Measurements from ENCODE around the gene ARHGEF39. TPM values are rescaled to one million over a fixed set of nuclear protein-coding genes. Genes with fewer than 3 reads are reported as not detected.
A peak's percentile ranks its signal among the peaks of the same experiment; 100 is the strongest.

The ARHGEF39 gene
- total RNA-seq, 4 donors from 2014 or later = 0.52 to 2.2 (median 0.81) TPM

DNA sequence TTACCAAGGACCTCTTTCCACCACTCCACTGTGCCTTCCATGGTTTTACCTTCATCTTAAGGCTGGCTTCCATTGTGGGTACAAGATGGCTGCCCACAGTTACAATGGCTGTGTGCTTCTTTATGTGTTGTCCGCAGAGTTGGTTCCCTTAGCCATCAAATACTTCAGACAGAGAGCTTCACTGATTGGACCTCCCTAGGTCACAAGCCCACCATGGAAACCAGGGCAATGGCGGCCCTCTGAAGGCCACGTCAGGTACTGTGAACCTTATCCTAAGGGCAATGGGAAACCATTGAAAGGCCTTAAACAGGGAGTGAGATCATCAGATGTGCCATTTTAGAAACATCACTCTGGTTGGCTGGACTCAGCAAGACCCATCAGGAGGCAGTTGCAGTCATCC lies 2.9 kb upstream of the ARHGEF39 start:
- WGBS, 2 donors (ENCODE audit: low coverage in 1 of 2) = 100% methylated on average over 1 of the region's 3 CpGs; no CpG with 5 or more reads in 1 of the 2 donors
- H3K27ac ChIP-seq = no peak overlapping the region
- no peak overlapping the region for H3K4me3 ChIP-seq
- H3K4me1 ChIP-seq = peaks cover 0 to 38% (median 9%) of the 10 kb centered on the region in 3 donors
- no peaks in the 10 kb centered on the region for H3K27me3 ChIP-seq
- ATAC-seq = no peak
- no peaks in the 10 kb centered on the region for H3K36me3 ChIP-seq
- no peak for TF ChIP-seq POLR2AphosphoS5 (IDR thresholded peaks at IDR 0.05)
- H3K9me3 ChIP-seq = no peaks in the 10 kb centered on the region

GRCh38 chr9:35666549-35666948 lies 1.6 kb upstream of the ARHGEF39 start:
- no peak for ATAC-seq
- Histone ChIP-seq H3K4me1 (peaks cover 0 to 48% (median 15%) of the 10 kb centered on the region in 3 donors), H3K27me3 (no peaks in the 10 kb centered on the region), H3K9me3 (no peaks in the 10 kb centered on the region), H3K4me3 (no peak overlapping the region), H3K36me3 (no peaks in the 10 kb centered on the region), H3K27ac (peak overlapping the region in 2 of 4 donors; percentile 22 to 100)
- 90 to 92% methylated on average over 4 to 5 of the region's 5 CpGs for WGBS, 2 donors (ENCODE audit: low coverage in 1 of 2)
- no peak for TF ChIP-seq POLR2A (IDR thresholded peaks at IDR 0.05)
- TF ChIP-seq EP300 (IDR thresholded peaks at IDR 0.05) = no peak

GRCh38 chr9:35666045-35666444 lies 1.1 kb upstream of the ARHGEF39 start:
- no peaks in the 10 kb centered on the region for H3K9me3 ChIP-seq
- H3K27ac ChIP-seq = peak overlapping the region in 3 of 4 donors; percentile 22 to 100 (median 100)
- TF ChIP-seq, protein P1, sequence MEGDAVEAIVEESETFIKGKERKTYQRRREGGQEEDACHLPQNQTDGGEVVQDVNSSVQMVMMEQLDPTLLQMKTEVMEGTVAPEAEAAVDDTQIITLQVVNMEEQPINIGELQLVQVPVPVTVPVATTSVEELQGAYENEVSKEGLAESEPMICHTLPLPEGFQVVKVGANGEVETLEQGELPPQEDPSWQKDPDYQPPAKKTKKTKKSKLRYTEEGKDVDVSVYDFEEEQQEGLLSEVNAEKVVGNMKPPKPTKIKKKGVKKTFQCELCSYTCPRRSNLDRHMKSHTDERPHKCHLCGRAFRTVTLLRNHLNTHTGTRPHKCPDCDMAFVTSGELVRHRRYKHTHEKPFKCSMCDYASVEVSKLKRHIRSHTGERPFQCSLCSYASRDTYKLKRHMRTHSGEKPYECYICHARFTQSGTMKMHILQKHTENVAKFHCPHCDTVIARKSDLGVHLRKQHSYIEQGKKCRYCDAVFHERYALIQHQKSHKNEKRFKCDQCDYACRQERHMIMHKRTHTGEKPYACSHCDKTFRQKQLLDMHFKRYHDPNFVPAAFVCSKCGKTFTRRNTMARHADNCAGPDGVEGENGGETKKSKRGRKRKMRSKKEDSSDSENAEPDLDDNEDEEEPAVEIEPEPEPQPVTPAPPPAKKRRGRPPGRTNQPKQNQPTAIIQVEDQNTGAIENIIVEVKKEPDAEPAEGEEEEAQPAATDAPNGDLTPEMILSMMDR (IDR thresholded peaks at IDR 0.05) = no peak
- no peak for TF ChIP-seq EP300 (IDR thresholded peaks at IDR 0.05)
- TF ChIP-seq POLR2AphosphoS5 (IDR thresholded peaks at IDR 0.05) = no peak
- TF ChIP-seq POLR2A (IDR thresholded peaks at IDR 0.05) = no peak
- H3K4me1 ChIP-seq = peaks cover 0 to 54% (median 17%) of the 10 kb centered on the region in 3 donors
- H3K4me3 ChIP-seq = no peak overlapping the region
- H3K27me3 ChIP-seq = no peaks in the 10 kb centered on the region
- no peak for ATAC-seq
- H3K36me3 ChIP-seq = peaks cover 0 to under 1% of the 10 kb centered on the region in 2 donors
- WGBS, 2 donors (ENCODE audit: low coverage in 1 of 2) = 11 to 79% methylated on average over 1 of the region's 1 CpG

DNA sequence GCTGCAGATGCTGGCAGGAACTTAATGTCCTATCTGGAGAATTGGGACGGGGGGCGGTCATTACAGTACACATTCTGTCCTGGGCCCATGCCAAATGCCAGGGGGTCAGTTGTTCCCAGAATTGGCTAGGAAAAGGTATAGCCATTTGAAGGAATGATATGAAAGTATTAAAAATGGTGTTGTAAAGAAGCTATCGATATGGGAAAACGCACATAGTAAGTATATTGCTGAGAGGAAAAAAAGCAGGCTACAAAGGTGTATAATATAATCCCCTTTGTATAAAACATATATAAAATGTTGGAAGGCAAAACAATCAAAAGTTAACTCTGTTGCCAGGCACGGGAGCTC lies 450 bp upstream of the ARHGEF39 start:
- 29 to 31% methylated on average over 3 to 5 of the region's 5 CpGs for WGBS, 2 donors (ENCODE audit: low coverage in 1 of 2)
- H3K36me3 ChIP-seq = peaks cover 0 to 6% of the 10 kb centered on the region in 2 donors
- H3K27me3 ChIP-seq = no peaks in the 10 kb centered on the region
- no peak for ATAC-seq
- H3K27ac ChIP-seq = peak overlapping the region in 3 of 4 donors; percentile 99 to 100 (median 100)
- H3K4me1 ChIP-seq = peaks cover 0 to 60% (median 17%) of the 10 kb centered on the region in 3 donors
- TF ChIP-seq POLR2AphosphoS5 (IDR thresholded peaks at IDR 0.05) = no peak
- no peak for TF ChIP-seq POLR2A (IDR thresholded peaks at IDR 0.05)
- TF ChIP-seq EP300 (IDR thresholded peaks at IDR 0.05) = no peak
- TF ChIP-seq, protein P1 (IDR thresholded peaks at IDR 0.05) = no peak
- no peaks in the 10 kb centered on the region for H3K9me3 ChIP-seq
- peak overlapping the region; percentile 16 to 60 for H3K4me3 ChIP-seq

- H3K27me3 ChIP-seq = no peaks in the 10 kb centered on the region
- H3K4me1 ChIP-seq = peaks cover 0 to 78% (median 17%) of the 10 kb centered on the region in 3 donors
- no peak for ATAC-seq
- H3K27ac ChIP-seq = peak overlapping the region; percentile 94 to 100 (median 100)
- H3K9me3 ChIP-seq = no peaks in the 10 kb centered on the region
- H3K4me3 ChIP-seq = no peak overlapping the region
- TF ChIP-seq POLR2A (IDR thresholded peaks at IDR 0.05) (no peak), EP300 (IDR thresholded peaks at IDR 0.05) (no peak), POLR2AphosphoS5 (IDR thresholded peaks at IDR 0.05) (peak; percentile 21)
- TF ChIP-seq, protein P1 (IDR thresholded peaks at IDR 0.05) = no peak
- WGBS, 2 donors (ENCODE audit: low coverage in 1 of 2) = 84 to 91% methylated on average over 4 to 5 of the region's 7 CpGs
- peaks cover 0 to 11% of the 10 kb centered on the region in 2 donors for H3K36me3 ChIP-seq
Measured at GRCh38 chr9:35662437-35662836, 2.6 kb downstream of the ARHGEF39 start.

GRCh38 chr9:35661756-35662350 lies 3.1 kb downstream of the ARHGEF39 start:
- Histone ChIP-seq H3K36me3 (peaks cover 0 to 11% of the 10 kb centered on the region in 2 donors), H3K27ac (peak overlapping the region; percentile 94 to 100 (median 100)), H3K9me3 (no peaks in the 10 kb centered on the region), H3K27me3 (no peaks in the 10 kb centered on the region), H3K4me1 (peaks cover 0 to 84% (median 17%) of the 10 kb centered on the region in 3 donors), H3K4me3 (no peak overlapping the region)
- no peak for ATAC-seq
- TF ChIP-seq EP300 (IDR thresholded peaks at IDR 0.05) = no peak
- TF ChIP-seq, protein P1 (IDR thresholded peaks at IDR 0.05) = no peak
- no peak for TF ChIP-seq POLR2A (IDR thresholded peaks at IDR 0.05)
- TF ChIP-seq POLR2AphosphoS5 (IDR thresholded peaks at IDR 0.05) = peak; percentile 29
- 8 to 29% methylated on average over 1 of the region's 3 CpGs for WGBS, 2 donors (ENCODE audit: low coverage in 1 of 2)
